H9 (cell line): ENCODE results near the gene DTX4. TPM values are rescaled to one million over a fixed set of nuclear protein-coding genes. Genes with fewer than 3 reads are reported as not detected.
A peak's percentile ranks its signal among the peaks of the same experiment; 100 is the strongest.

ENCODE experiments used
- DNase-seq: peaks from one replicate; pipeline ENCODE4 v3.0.0-alpha.2; 2017
- H2AFZ ChIP-seq: one replicate; pipeline ENCODE4 v1.6.1; 2013; ENCODE audit warnings: mild to moderate bottlenecking, low read length, control low read depth, moderate library complexity
- H2AK5ac ChIP-seq: 2 replicates; pipeline ENCODE4 v1.6.1; 2013; ENCODE audit warnings: low read length, control low read depth, mixed read lengths; ENCODE audit not compliant: insufficient read length
- H2BK120ac ChIP-seq: one replicate; pipeline ENCODE4 v1.6.1; 2013; ENCODE audit warnings: low read depth, mild to moderate bottlenecking, low read length, control low read depth, inconsistent platforms; ENCODE audit not compliant: poor library complexity, severe bottlenecking
- H2BK12ac ChIP-seq: 2 replicates; pipeline ENCODE4 v1.6.1; 2013; ENCODE audit warnings: low read length, control low read depth, mixed read lengths, low read depth; ENCODE audit not compliant: insufficient read length
- H2BK15ac ChIP-seq: 2 replicates; pipeline ENCODE4 v1.6.1; 2013; ENCODE audit warnings: low read depth, low read length, control low read depth
- H2BK20ac ChIP-seq: one replicate; pipeline ENCODE4 v1.6.1; 2013; ENCODE audit warnings: low read depth, mild to moderate bottlenecking, low read length, control low read depth, inconsistent platforms; ENCODE audit not compliant: poor library complexity, severe bottlenecking
- H2BK5ac ChIP-seq: 2 replicates; pipeline ENCODE4 v1.6.1; 2013; ENCODE audit warnings: low read length, control low read depth, mixed read lengths; ENCODE audit not compliant: insufficient read length
- H3K14ac ChIP-seq: 2 replicates; pipeline ENCODE4 v1.6.1; 2013; ENCODE audit warnings: low read length, control low read depth; ENCODE audit not compliant: insufficient read depth
- H3K18ac ChIP-seq: 2 replicates; pipeline ENCODE4 v1.6.1; 2013; ENCODE audit warnings: low read depth, mild to moderate bottlenecking, mixed read lengths, low read length, control low read depth; ENCODE audit not compliant: insufficient read length
- H3K23ac ChIP-seq: 2 replicates; pipeline ENCODE4 v1.6.1; 2013; ENCODE audit warnings: low read length, control low read depth, mixed read lengths, low read depth; ENCODE audit not compliant: insufficient read length
- H3K23me2 ChIP-seq: 2 replicates; pipeline ENCODE4 v1.6.1; 2013; ENCODE audit warnings: low read depth, mild to moderate bottlenecking, mixed read lengths, low read length, control low read depth; ENCODE audit not compliant: insufficient read length, poor library complexity, severe bottlenecking
- H3K27ac ChIP-seq: 2 replicates; pipeline ENCODE4 v1.5.1; 2013; ENCODE audit warnings: low read length, control low read depth, mixed read lengths, low read depth; ENCODE audit not compliant: insufficient read length
- H3K27me3 ChIP-seq: 2 replicates; pipeline ENCODE4 v1.6.1; 2013; ENCODE audit warnings: low read length, control low read depth, inconsistent platforms; ENCODE audit not compliant: insufficient read depth
- H3K4ac ChIP-seq: 2 replicates; pipeline ENCODE4 v1.6.1; 2013; ENCODE audit warnings: low read depth, mild to moderate bottlenecking, control low read depth, inconsistent platforms, low read length, moderate library complexity
- H3K4me1 ChIP-seq: 2 replicates; pipeline ENCODE4 v1.6.1; 2013; ENCODE audit warnings: low read length, control low read depth, inconsistent platforms; ENCODE audit not compliant: insufficient read depth
- H3K4me2 ChIP-seq: 2 replicates; pipeline ENCODE4 v1.6.1; 2013; ENCODE audit warnings: low read length, control low read depth, mixed read lengths; ENCODE audit not compliant: insufficient read length, insufficient read depth
- H3K56ac ChIP-seq: 2 replicates; pipeline ENCODE4 v1.6.1; 2013; ENCODE audit warnings: low read depth, mild to moderate bottlenecking, mixed read lengths, low read length, control low read depth; ENCODE audit not compliant: insufficient read length
- H3K79me1 ChIP-seq: 2 replicates; pipeline ENCODE4 v1.6.1; 2013; ENCODE audit warnings: low read depth, mild to moderate bottlenecking, moderate library complexity, low read length, control low read depth, inconsistent platforms; ENCODE audit not compliant: insufficient read depth, poor library complexity, severe bottlenecking
- H3K79me2 ChIP-seq: 2 replicates; pipeline ENCODE4 v1.6.1; 2013; ENCODE audit warnings: low read length, control low read depth, inconsistent platforms; ENCODE audit not compliant: insufficient read depth
- H3K9ac ChIP-seq: 2 replicates; pipeline ENCODE4 v1.6.1; 2013; ENCODE audit warnings: low read length, control low read depth, mixed read lengths; ENCODE audit not compliant: insufficient read length; ENCODE audit errors: extremely low read depth
- H3K9me3 ChIP-seq: one replicate; pipeline ENCODE4 v1.6.1; 2013; ENCODE audit warnings: low read depth, low read length, inconsistent platforms; ENCODE audit not compliant: control insufficient read depth
- H3T11ph ChIP-seq: one replicate; pipeline ENCODE4 v1.6.1; 2013; ENCODE audit warnings: mild to moderate bottlenecking, low read length, control low read depth, inconsistent platforms
- H4K20me1 ChIP-seq: one replicate; pipeline ENCODE4 v1.6.1; 2013; ENCODE audit not compliant: control insufficient read depth, insufficient read length, insufficient read depth
- H4K5ac ChIP-seq: 2 replicates; pipeline ENCODE4 v1.6.1; 2013; ENCODE audit warnings: low read depth, mild to moderate bottlenecking, mixed read lengths, low read length, control low read depth; ENCODE audit not compliant: insufficient read length
- H4K8ac ChIP-seq: replicated peaks from 2 replicates; pipeline ENCODE4 v1.6.1; 2013; ENCODE audit warnings: low read length, control low read depth, mixed read lengths, low read depth; ENCODE audit not compliant: insufficient read length
- H4K91ac ChIP-seq: 2 replicates; pipeline ENCODE4 v1.6.1; 2013; ENCODE audit warnings: low read depth, mild to moderate bottlenecking, moderate library complexity, mixed read lengths, low read length, control low read depth; ENCODE audit not compliant: insufficient read length
- H3K27ac Mint-ChIP-seq, 3 experiments: 2 replicates in 2 of 3; 3 replicates in 1 of 3; pipeline ENCODE4 v1.8.0; 2020 to 2021; ENCODE audit warnings: mixed read lengths in 3 of 3, mild to moderate bottlenecking in 1 of 3, moderate library complexity in 1 of 3
- H3K27me3 Mint-ChIP-seq: 2 replicates; pipeline ENCODE4 v1.8.0; 2021; ENCODE audit warnings: low read depth, mild to moderate bottlenecking, moderate library complexity, mixed read lengths
- H3K36me3 Mint-ChIP-seq, 3 experiments: 2 replicates in 2 of 3; 3 replicates in 1 of 3; pipeline ENCODE4 v1.8.0; 2020 to 2021; ENCODE audit warnings: low read depth in 3 of 3, mixed read lengths in 3 of 3; ENCODE audit not compliant: insufficient read depth in 1 of 3
- H3K4me1 Mint-ChIP-seq, 2 experiments: 2 replicates each; pipeline ENCODE4 v1.8.0; 2020; ENCODE audit warnings: mixed read lengths in 2 of 2
- H3K4me3 Mint-ChIP-seq, 2 experiments: 2 replicates in 1 of 2; 3 replicates in 1 of 2; pipeline ENCODE4 v1.8.0; 2020 to 2021; ENCODE audit warnings: mild to moderate bottlenecking in 2 of 2, mixed read lengths in 2 of 2, moderate library complexity in 1 of 2
- H3K9me3 Mint-ChIP-seq, 2 experiments: 2 replicates in 1 of 2; 3 replicates in 1 of 2; pipeline ENCODE4 v1.8.0; 2020; ENCODE audit warnings: mild to moderate bottlenecking in 2 of 2, mixed read lengths in 2 of 2, moderate library complexity in 1 of 2
- WGBS: extraction: QIAGEN DNeasy Blood & Tissue Kit; methylation state at CpG from one replicate; pipeline ENCODE4 v1.1.7; 2013; ENCODE audit warnings: missing lambda C conversion rate, low lambda C conversion rate, mixed read lengths; ENCODE audit not compliant: insufficient read length; ENCODE audit errors: extremely low coverage; 5-methylcytosine and 5-hydroxymethylcytosine counted together
- total RNA-seq: library from RNA; stranded (reverse); gene quantifications from 2 replicates; pipeline ENCODE4 v1.2.1, GENCODE V29; 2021
- TF ChIP-seq, protein P1 (sequence below): fragments of 200-600 bp; sonication (generic); conservative IDR thresholded peaks from 3 replicates; pipeline ENCODE4 v1.8.0; 2021; ENCODE audit warnings: antibody characterized with exemption, mild to moderate bottlenecking

DTX4 gene
- total RNA-seq, 1 experiment from 2014 or later: 13.0 TPM

DNA sequence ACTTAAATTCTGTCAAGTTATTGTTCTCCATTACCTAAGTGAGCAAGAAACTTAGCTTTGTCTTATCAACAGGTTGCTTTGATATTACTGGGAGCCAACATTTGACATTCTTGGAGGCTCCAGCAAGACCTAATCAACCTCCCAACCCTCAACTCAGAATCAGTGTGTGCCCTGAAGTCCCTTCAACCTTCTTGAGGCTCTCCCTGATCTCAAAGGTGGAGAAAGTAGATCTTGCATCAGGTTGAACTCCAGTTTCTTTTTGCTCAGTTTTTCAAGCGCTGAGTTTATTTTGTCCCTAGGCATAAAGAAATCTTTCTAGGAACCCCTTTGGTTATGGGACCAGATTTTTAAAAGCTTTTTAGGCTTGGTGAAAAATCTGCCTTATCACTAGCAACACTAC, 27.8 kb upstream of the DTX4 start:
- no peak overlapping the region for H4K5ac ChIP-seq
- H3K56ac ChIP-seq: no peak overlapping the region
- no peaks in the 10 kb centered on the region for H3K79me2 ChIP-seq
- H4K8ac ChIP-seq: no peak overlapping the region
- WGBS: no CpG with 5 or more reads among the region's 1 CpG
- H2AFZ ChIP-seq: no peak overlapping the region
- no peak overlapping the region for H3K27ac ChIP-seq
- H3K4me1 Mint-ChIP-seq: peaks cover 25 to 40% of the 10 kb centered on the region in 2 experiments
- no peak overlapping the region for H3K27ac Mint-ChIP-seq
- H2BK120ac ChIP-seq: no peak overlapping the region
- H3K4me3 Mint-ChIP-seq: peak overlapping the region; percentile 91 to 92; a peak in 4 of 5 replicates
- H3K27me3 ChIP-seq: no peaks in the 10 kb centered on the region
- no peak overlapping the region for H2BK15ac ChIP-seq
- no peak for DNase-seq
- no peaks in the 10 kb centered on the region; the same call in 1 of the 2 replicates for H3K4me1 ChIP-seq
- H4K91ac ChIP-seq: no peak overlapping the region
- no peak overlapping the region for H3T11ph ChIP-seq
- no peaks in the 10 kb centered on the region for H3K9me3 ChIP-seq
- peaks cover 6% of the 10 kb centered on the region for H3K23me2 ChIP-seq
- H3K23ac ChIP-seq: no peak overlapping the region
- H2BK5ac ChIP-seq: no peak overlapping the region
- H2AK5ac ChIP-seq: no peak overlapping the region
- peaks cover 27% of the 10 kb centered on the region for H3K27me3 Mint-ChIP-seq
- no peak overlapping the region for H2BK12ac ChIP-seq
- H3K79me1 ChIP-seq: no peaks in the 10 kb centered on the region
- TF ChIP-seq, protein P1, sequence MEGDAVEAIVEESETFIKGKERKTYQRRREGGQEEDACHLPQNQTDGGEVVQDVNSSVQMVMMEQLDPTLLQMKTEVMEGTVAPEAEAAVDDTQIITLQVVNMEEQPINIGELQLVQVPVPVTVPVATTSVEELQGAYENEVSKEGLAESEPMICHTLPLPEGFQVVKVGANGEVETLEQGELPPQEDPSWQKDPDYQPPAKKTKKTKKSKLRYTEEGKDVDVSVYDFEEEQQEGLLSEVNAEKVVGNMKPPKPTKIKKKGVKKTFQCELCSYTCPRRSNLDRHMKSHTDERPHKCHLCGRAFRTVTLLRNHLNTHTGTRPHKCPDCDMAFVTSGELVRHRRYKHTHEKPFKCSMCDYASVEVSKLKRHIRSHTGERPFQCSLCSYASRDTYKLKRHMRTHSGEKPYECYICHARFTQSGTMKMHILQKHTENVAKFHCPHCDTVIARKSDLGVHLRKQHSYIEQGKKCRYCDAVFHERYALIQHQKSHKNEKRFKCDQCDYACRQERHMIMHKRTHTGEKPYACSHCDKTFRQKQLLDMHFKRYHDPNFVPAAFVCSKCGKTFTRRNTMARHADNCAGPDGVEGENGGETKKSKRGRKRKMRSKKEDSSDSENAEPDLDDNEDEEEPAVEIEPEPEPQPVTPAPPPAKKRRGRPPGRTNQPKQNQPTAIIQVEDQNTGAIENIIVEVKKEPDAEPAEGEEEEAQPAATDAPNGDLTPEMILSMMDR: no peak
- H3K18ac ChIP-seq: no peak overlapping the region
- H4K20me1 ChIP-seq: no peaks in the 10 kb centered on the region
- H3K9me3 Mint-ChIP-seq: peaks cover 5 to 12% of the 10 kb centered on the region in 2 experiments; a peak in 3 of 5 replicates
- no peak overlapping the region for H2BK20ac ChIP-seq
- no peak overlapping the region for H3K4ac ChIP-seq
- peaks cover 3 to 20% (median 5%) of the 10 kb centered on the region in 3 experiments; a peak in 5 of 7 replicates for H3K36me3 Mint-ChIP-seq
- no peak overlapping the region for H3K14ac ChIP-seq
- H3K4me2 ChIP-seq: peak overlapping the region; percentile 74
- no peak overlapping the region for H3K9ac ChIP-seq
